Inflammatory macrophage treated with lipopolysaccharide for 1 hour (primary cell): Measurements from ENCODE around the gene CDC34.
A peak's percentile ranks its signal among the peaks of the same experiment; 100 is the strongest.

Source experiments
- DNase-seq, 2 donors: peaks; one replicate each; pipeline ENCODE4 v3.0.0-alpha.2; 2020 to 2022

Gene CDC34

GRCh38 chr19:497869-498510 is 33.6 kb upstream of the CDC34 start:
- DNase-seq, result no peak

- DNase-seq, result no peak
Observed at GRCh38 chr19:498511-498891, 33.1 kb upstream of the CDC34 start.

- DNase-seq, result no peak
Observed at GRCh38 chr19:498977-499623, 32.5 kb upstream of the CDC34 start.

GRCh38 chr19:501646-502045 is 29.9 kb upstream of the CDC34 start:
- no peak for DNase-seq

GRCh38 chr19:504616-505015 is 26.9 kb upstream of the CDC34 start:
- DNase-seq, result no peak

- peak; percentile 86 to 99 for DNase-seq
Observed at GRCh38 chr19:506404-507285, 24.9 kb upstream of the CDC34 start.

GRCh38 chr19:507286-508203 is 24.0 kb upstream of the CDC34 start, which contains the start of gene TPGS1:
Gene TPGS1 (plus strand): TSS chr19:507497. CDS start chr19:507507, 10 bp downstream.
- peak; percentile 53 to 98 for DNase-seq

- DNase-seq, result no peak
Observed at GRCh38 chr19:508204-509150, 23.1 kb upstream of the CDC34 start.

GRCh38 chr19:510606-511100 is 20.9 kb upstream of the CDC34 start:
- DNase-seq, result peak; percentile 93 to 97

GRCh38 chr19:511101-511851 is 20.3 kb upstream of the CDC34 start:
- peak; percentile 67 for DNase-seq

- no peak for DNase-seq
Observed at GRCh38 chr19:512547-513365, 18.8 kb upstream of the CDC34 start.

GRCh38 chr19:513368-514165 is 18.0 kb upstream of the CDC34 start:
- DNase-seq, result no peak

GRCh38 chr19:514166-514663 is 17.3 kb upstream of the CDC34 start:
- no peak for DNase-seq

GRCh38 chr19:517721-518597 is 13.6 kb upstream of the CDC34 start:
- no peak for DNase-seq

- no peak for DNase-seq
Observed at GRCh38 chr19:518598-519231, 12.8 kb upstream of the CDC34 start.

GRCh38 chr19:519449-519865 is 12.1 kb upstream of the CDC34 start:
- no peak for DNase-seq

- no peak for DNase-seq
Observed at GRCh38 chr19:522726-523125, 8.8 kb upstream of the CDC34 start.
